Fibroblast of lung (primary cell): ENCODE measurements around the gene RAET1E. TPM values are rescaled to one million over a fixed set of nuclear protein-coding genes. Genes with fewer than 3 reads are reported as not detected.
"Not testable (repeated sequence)": the region's sequence is repeated elsewhere in the genome, so short reads cannot be mapped to it uniquely, and the experiment has no call there.

Source experiments
- DNase-seq, 2 donors: peaks; one replicate each; pipeline versions ENCODE4 v3.0.0 to v3.0.0-alpha.2; 2010; ENCODE audit warnings: low read depth in 2 of 2
- H2AFZ ChIP-seq: 2 replicates; pipeline ENCODE4 v1.5.1; 2012; ENCODE audit warnings: low read length, control low read depth, inconsistent platforms
- H3K27ac ChIP-seq: 2 replicates; pipeline ENCODE4 v1.5.1; 2011; ENCODE audit warnings: low read length, control low read depth; ENCODE audit not compliant: insufficient read depth
- H3K27me3 ChIP-seq: 2 replicates; pipeline ENCODE4 v1.5.1; 2011; ENCODE audit warnings: mild to moderate bottlenecking, low read length; ENCODE audit not compliant: control insufficient read depth, insufficient read depth
- H3K36me3 ChIP-seq: 2 replicates; pipeline ENCODE4 v1.5.1; 2011; ENCODE audit warnings: low read length; ENCODE audit not compliant: control insufficient read depth, insufficient read depth
- H3K4me1 ChIP-seq: 2 replicates; pipeline ENCODE4 v1.5.1; 2011; ENCODE audit warnings: low read length; ENCODE audit not compliant: control insufficient read depth, insufficient read depth; ENCODE audit errors: extremely low read depth
- H3K4me2 ChIP-seq: 2 replicates; pipeline ENCODE4 v1.5.1; 2011; ENCODE audit warnings: low read length, control low read depth; ENCODE audit not compliant: insufficient read depth; ENCODE audit errors: extremely low read depth
- H3K4me3 ChIP-seq, 4 experiments: fragments of 200-600 bp in 1 of 4; sonication (generic) in 1 of 4; replicated peaks in 1 of 4; 2 replicates each; pipeline ENCODE4 v1.5.1; 2011 to 2016; ENCODE audit warnings: low read length in 4 of 4, low read depth in 3 of 4, mild to moderate bottlenecking in 3 of 4, control low read depth in 2 of 4, inconsistent platforms in 1 of 4, mixed read lengths in 1 of 4; ENCODE audit not compliant: insufficient read depth in 1 of 4; ENCODE audit errors: control extremely low read depth in 1 of 4
- H3K79me2 ChIP-seq: 2 replicates; pipeline ENCODE4 v1.5.1; 2012; ENCODE audit warnings: mild to moderate bottlenecking, low read length, inconsistent platforms; ENCODE audit not compliant: control insufficient read depth, insufficient read depth
- H3K9ac ChIP-seq: 2 replicates; pipeline ENCODE4 v1.5.1; 2011; ENCODE audit warnings: mild to moderate bottlenecking, low read length, control low read depth; ENCODE audit not compliant: insufficient read depth
- H3K9me3 ChIP-seq: 2 replicates; pipeline ENCODE4 v1.5.1; 2012; ENCODE audit warnings: low read depth, low read length; ENCODE audit not compliant: control insufficient read depth, insufficient read depth
- H4K20me1 ChIP-seq: 2 replicates; pipeline ENCODE4 v1.5.1; 2011; ENCODE audit warnings: low read length; ENCODE audit not compliant: control insufficient read depth, insufficient read depth; ENCODE audit errors: extremely low read depth
- EZH2 ChIP-seq: IDR thresholded peaks from 2 replicates; pipeline ENCODE4 v1.5.1; 2012; ENCODE audit warnings: low read length, control low read depth, mild to moderate bottlenecking; ENCODE audit errors: missing control alignments
- polyA plus RNA-seq, 2 donors: library from polyadenylated mRNA; depleted of rRNA in 1 of 2; stranded (reverse) in 1 of 2; unstranded in 1 of 2; fragments of >200 nt; gene quantifications; 2 replicates each; pipeline ENCODE4 v1.2.1, GENCODE V29; 2011 to 2012; ENCODE audit warnings: missing spikeins in 1 of 2
- total RNA-seq: library from RNA; depleted of rRNA; stranded (reverse); fragments of >200 nt; gene quantifications from 2 replicates; pipeline ENCODE4 v1.2.1, GENCODE V29; 2014
- TF ChIP-seq, protein P1 (sequence below), 2 donors: IDR thresholded peaks in 1 of 2; conservative IDR thresholded peaks in 1 of 2; 1 replicate in 1 of 2; 2 replicates in 1 of 2; pipeline ENCODE4 v1.5.1; 2011 to 2012; ENCODE audit warnings: low read length in 2 of 2, control low read depth in 1 of 2, inconsistent platforms in 1 of 2, low read depth in 1 of 2, mild to moderate bottlenecking in 1 of 2

Gene RAET1E
- total and polyA plus RNA-seq, 2 donors (not counting 1 experiment from before 2014, with no cell fraction given) = 0.12 to 1.5 TPM

- Histone ChIP-seq H3K4me3 (peak overlapping the region in 1 of 4 experiments; percentile 7), H3K79me2 (peaks cover 29% of the 10 kb centered on the region), H3K36me3 (peaks cover 2% of the 10 kb centered on the region), H4K20me1 (no peaks in the 10 kb centered on the region), H3K27ac (peak overlapping the region; percentile 86), H2AFZ (no peak overlapping the region), H3K4me2 (peak overlapping the region; percentile 6), H3K27me3 (no peaks in the 10 kb centered on the region), H3K9me3 (no peaks in the 10 kb centered on the region), H3K9ac (no peak overlapping the region), H3K4me1 (peaks cover 24% of the 10 kb centered on the region)
- peak in 1 of 2 donors; percentile 44 for DNase-seq
- TF ChIP-seq, protein P1, sequence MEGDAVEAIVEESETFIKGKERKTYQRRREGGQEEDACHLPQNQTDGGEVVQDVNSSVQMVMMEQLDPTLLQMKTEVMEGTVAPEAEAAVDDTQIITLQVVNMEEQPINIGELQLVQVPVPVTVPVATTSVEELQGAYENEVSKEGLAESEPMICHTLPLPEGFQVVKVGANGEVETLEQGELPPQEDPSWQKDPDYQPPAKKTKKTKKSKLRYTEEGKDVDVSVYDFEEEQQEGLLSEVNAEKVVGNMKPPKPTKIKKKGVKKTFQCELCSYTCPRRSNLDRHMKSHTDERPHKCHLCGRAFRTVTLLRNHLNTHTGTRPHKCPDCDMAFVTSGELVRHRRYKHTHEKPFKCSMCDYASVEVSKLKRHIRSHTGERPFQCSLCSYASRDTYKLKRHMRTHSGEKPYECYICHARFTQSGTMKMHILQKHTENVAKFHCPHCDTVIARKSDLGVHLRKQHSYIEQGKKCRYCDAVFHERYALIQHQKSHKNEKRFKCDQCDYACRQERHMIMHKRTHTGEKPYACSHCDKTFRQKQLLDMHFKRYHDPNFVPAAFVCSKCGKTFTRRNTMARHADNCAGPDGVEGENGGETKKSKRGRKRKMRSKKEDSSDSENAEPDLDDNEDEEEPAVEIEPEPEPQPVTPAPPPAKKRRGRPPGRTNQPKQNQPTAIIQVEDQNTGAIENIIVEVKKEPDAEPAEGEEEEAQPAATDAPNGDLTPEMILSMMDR (conservative IDR thresholded peaks at IDR 0.05 in 1 of 2, IDR thresholded peaks at IDR 0.05 in 1 of 2; ENCODE audit: low read depth in 1 of 2, low read length in 2 of 2) = no peak
- no peak for TF ChIP-seq EZH2
Measured at GRCh38 chr6:149854532-149854931, 43.4 kb downstream of the RAET1E start.

DNA sequence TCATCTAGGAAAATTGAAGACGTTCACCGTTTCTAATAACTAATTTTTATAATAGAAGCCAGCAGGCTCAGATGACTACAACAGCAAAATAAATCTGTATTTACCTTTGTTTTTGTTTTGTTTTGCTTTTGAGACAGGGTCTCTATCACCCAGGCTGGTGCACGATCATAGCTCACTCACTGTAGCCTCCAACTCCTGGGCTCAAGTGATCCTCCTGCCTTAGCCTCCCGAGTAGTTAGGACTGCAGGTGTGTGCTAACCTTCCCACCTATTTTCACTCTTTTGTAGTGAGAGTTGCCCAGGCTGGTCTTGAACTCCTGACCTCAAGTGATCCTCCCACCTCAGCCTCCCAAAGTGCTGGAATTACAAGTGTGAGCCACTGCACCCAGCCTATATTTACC, 43.9 kb downstream of the RAET1E start:
- not testable (repeated sequence) for H3K4me2 ChIP-seq, H3K36me3 ChIP-seq, H3K9ac ChIP-seq, DNase-seq, H2AFZ ChIP-seq, H3K9me3 ChIP-seq, H3K4me3 ChIP-seq, H3K27me3 ChIP-seq, H4K20me1 ChIP-seq
- peaks cover 23% of the 10 kb centered on the region for H3K4me1 ChIP-seq
- peaks cover 28% of the 10 kb centered on the region for H3K79me2 ChIP-seq
- peak overlapping the region; percentile 86 for H3K27ac ChIP-seq

DNA sequence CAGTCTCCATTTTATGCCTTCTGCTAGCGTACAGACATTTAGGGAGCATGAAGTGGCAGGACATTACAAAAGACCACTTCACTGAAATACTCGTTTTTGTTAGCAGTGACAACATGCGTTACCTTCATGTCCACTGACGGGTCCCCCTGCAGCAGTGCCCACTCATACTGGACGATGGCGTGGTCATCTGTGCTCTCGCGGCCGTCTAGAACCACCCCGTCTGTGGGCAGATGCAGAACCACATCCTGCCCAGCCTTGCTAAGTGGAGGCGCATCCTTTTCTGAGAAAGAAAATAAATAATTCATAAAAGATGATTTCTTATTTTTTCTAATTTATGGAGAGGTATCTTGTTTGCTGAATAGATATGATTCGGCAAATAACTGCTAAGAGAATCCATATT, 45.0 kb downstream of the RAET1E start:
- no peak overlapping the region for H3K27ac ChIP-seq
- no peak for DNase-seq
- H3K9ac ChIP-seq = no peak overlapping the region
- H3K27me3 ChIP-seq = no peaks in the 10 kb centered on the region
- H2AFZ ChIP-seq = no peak overlapping the region
- H4K20me1 ChIP-seq = no peaks in the 10 kb centered on the region
- H3K4me1 ChIP-seq = peaks cover 25% of the 10 kb centered on the region
- H3K4me2 ChIP-seq = no peak overlapping the region
- H3K9me3 ChIP-seq = no peaks in the 10 kb centered on the region
- TF ChIP-seq EZH2 = no peak
- TF ChIP-seq, protein P1 (conservative IDR thresholded peaks at IDR 0.05 in 1 of 2, IDR thresholded peaks at IDR 0.05 in 1 of 2; ENCODE audit: low read depth in 1 of 2, low read length in 2 of 2) = no peak
- no peak overlapping the region for H3K4me3 ChIP-seq
- peaks cover 17% of the 10 kb centered on the region for H3K79me2 ChIP-seq
- peaks cover 2% of the 10 kb centered on the region for H3K36me3 ChIP-seq
